GM18507 (cell line): ENCODE measurements around the gene TSKS.
"Not testable (repeated sequence)": the region's sequence is repeated elsewhere in the genome, so short reads cannot be mapped to it uniquely, and the experiment has no call there.

Experiments
- DNase-seq: peaks from one replicate; pipeline ENCODE4 v3.0.0; 2011; ENCODE audit warnings: low read depth; ENCODE audit not compliant: insufficient read length; ENCODE audit errors: extremely low spot score
- FAIRE-seq: peaks from 2 replicates; lab custom pipeline; 2011; peaks lifted over from hg19 to GRCh38; lab: Jason Lieb, UNC

TSKS gene

DNA sequence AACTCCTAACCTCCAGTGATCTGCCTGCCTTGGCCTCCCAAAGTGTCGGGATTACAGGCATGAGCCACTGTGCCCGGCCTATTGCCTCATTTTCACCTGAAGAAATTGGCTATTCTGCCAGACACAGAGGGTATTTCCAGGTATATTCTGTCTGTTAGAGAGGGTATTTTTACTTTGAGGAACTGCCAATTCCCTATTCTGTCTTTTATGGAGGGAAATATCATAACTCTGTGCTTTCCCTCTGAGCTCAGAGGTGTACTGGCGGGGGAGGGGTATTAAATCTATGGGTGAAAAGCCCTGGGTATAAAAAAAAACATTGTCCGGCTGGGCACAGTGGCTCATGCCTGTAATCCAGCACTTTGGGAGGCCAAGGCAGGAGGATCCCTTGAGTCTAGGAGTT lies 24.8 kb downstream of the TSKS start:
- no peak for DNase-seq
- FAIRE-seq: no peak

DNA sequence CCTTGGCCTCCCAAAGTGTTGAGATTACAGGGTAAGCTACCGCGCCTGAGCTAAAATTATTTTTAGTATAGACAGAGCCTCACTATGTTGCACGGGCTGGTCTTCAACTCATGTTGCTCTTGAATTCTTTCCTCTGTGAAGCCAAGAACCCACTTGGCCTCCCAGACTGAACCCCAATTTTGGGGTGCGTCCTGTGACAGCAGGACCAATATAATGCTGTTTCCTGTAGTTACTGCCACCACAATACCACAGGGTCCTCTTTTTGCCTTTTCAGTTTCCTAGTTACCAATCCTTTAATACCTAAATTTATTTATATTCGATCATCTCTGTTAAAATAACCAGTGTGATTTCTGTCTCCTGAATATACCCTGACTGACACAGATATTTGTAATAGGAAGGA lies 32.9 kb downstream of the TSKS start:
- DNase-seq: no peak
- no peak for FAIRE-seq

DNA sequence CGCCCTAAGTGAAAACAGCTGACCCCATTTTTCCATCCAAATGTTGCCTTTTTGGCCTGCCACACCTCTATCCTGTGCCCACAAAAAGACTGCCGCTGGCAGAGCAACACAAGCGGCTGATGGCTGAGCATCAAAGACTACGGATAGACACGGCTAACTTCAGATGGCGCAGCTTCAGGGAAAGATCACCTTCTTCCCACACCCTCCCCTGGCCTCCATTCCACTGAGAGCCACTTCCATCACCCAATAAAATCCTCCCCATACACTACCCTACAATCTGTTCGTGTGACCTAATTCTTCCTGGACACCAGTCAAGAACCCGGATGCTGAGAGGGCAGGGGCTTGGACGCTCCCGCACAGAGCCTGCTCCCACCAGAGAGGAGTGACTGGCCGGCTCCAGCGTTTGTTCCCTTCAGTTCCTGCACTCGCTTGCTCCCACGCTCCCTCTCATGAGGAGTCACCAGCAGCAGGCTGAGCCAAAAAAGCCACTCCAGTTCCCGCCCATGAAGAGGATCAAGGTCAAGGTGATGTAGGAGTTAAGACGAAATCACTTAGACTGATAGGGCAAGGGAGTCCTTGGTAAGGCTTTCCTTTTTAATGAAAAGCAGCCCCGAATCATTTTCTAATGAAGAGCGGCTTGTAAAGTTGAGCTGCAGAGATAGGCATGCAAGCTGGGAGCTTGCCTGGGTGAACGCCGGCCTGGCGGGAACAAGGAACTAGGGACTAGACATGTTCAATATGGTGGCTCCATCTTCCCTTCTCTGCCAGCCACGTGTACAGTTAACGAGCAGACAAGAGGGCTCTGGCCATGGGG lies 35.7 kb downstream of the TSKS start:
- FAIRE-seq: no peak
- DNase-seq: no peak

DNA sequence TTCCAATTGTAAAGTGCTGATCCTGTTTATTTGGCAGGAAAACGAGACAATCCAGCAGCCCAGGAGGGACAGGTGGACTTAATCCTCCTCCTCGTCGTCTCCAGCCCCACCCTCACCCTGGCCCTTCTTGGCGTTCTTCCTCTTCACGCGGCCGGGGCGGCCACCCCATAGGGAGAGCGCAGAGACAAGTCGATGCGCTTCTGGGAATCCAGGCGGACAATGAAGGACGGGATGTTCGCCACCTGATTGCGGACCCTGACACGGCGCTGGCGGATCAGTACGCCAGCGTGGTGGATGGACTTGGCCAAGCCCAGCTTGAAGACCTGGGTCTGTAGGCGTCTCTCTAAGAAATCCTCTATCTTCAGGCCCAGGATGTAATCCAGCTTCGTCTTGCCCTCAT lies 43.7 kb downstream of the TSKS start:
- FAIRE-seq, DNase-seq: not testable (repeated sequence)

DNA sequence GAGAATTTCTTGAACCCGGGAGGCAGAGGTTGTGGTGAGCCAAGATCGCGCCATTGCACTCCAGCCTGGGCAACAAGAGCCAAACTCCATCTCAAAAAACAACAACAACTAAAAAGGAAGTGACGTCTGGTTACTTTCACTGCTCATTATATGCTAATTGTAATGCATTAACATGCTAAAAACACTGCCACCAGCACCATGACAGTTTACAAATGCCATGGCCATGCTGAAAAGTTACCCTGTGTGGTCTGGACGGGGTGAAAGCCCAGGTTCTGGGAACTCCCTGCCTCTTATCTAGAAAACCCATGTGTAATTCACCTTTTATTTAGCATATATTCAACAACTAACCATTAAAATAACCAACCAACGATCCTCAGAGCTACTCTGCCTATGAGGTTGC lies 44.1 kb downstream of the TSKS start:
- no peak for DNase-seq
- no peak for FAIRE-seq

DNA sequence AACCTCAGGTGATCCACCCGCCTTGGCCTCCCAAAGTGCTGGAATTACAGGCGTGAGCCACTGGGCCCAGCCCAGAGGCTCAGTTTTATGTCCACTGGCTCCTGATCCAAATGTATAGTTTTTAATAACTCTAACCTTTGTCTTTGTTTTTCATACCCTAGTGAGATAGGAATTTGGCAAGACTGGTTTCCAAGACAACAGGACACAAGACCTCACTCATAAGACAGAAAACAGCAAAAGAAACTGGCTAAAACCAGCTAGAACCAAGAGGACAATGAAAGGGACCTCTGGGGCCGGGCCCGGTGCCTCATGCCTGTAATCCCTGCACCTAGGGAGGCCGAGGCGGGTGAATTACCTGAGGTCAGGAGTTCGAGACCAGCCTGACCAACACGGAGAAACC lies 44.6 kb downstream of the TSKS start:
- no peak for FAIRE-seq
- DNase-seq: no peak

DNA sequence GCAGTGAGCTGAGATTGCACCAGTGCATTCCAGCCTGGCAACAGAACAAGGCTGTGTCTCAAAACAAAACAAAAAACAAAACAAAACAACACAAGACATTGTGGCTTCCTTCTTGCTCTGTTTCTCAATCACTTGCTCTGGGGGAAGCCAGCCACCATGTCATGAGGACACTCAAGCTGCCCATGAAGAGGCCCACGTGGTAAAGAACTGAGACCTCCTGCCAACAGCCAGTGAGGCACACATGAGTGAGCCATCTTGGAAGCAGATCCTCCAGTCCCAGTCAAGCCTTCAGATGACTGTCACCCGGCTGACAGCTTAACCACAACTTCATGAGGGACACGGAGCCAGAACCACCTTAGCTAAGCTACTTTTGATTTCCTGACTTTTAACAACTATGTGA lies 47.0 kb downstream of the TSKS start:
- no peak for FAIRE-seq
- no peak for DNase-seq

DNA sequence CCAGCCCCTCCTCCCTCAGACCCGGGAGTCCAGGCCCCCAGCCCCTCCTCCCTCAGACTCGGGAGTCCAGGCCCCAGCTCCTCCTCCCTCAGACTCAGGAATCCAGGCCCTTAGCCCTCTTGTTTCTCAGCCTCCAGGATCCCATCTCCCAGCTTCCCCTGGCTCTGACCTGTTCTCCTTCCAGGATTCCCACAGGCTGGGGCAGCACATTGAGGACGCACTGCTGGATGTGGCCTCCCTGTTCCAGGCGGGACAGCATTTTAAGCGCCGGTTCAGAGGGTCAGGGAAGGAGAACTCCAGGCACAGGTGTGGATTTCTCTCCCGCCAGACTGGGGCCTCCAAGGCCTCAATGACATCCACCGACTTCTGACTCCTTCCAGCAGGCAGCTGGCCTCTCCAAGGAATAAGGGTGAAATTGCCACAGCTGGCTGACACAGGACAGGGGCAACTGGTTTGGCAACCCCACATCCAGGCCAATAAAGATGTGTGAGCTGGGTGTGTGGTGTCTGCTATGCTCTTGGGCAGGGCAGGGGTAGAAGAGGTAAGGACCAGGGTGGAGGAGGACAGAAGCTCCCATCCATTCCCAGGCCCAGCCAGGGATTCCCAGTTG lies 49.8 kb downstream of the TSKS start:
- no peak for DNase-seq
- no peak for FAIRE-seq

DNA sequence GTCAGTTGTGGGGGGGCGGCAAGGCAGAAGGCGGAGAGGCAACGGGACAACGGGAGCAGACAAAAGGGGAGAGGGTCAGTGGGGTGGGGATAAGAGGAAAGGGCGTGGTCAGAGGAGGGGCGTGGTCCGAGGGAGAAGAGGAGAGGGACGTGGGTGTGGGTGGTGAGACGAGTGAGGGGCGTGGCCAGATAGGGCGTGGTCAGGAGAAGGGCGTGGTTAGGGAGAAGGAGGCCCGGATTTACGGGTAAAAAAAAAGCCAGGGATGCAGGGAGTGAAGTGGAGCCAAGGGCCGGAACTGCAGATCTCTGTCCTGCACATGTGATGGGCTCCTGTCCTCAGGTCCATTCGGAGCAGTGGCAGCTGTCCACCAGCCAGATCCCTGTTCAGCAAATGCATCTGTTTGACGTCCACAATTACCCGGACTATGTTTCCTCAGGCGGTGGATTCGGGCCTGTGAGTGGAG lies 50.7 kb downstream of the TSKS start:
- FAIRE-seq (no peak), DNase-seq (no peak)

DNA sequence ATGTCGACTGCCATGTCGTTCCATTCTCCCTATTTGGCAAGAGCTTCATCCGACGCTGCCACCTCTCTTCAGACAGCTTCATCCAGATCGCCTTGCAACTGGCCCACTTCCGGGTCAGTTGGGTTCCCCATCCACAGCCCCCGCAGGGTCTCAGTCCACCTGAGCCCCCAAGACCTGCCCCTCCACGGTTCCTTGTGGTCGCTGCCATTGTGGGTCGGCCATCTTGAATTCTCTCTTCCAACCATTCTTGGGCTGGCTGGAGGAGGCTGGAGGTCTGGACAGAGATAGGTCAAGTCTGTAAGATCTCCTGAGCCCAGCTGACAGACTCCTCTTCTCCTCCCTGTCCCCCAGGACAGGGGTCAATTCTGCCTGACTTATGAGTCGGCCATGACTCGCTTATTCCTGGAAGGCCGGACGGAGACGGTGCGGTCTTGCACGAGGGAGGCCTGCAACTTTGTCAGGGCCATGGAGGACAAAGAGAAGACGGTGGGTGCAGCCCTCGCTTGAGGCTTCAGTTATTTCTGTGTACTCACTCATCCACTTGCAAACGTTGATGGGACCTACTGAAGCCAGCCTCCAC lies 52.6 kb downstream of the TSKS start:
- DNase-seq (no peak), FAIRE-seq (no peak)

DNA sequence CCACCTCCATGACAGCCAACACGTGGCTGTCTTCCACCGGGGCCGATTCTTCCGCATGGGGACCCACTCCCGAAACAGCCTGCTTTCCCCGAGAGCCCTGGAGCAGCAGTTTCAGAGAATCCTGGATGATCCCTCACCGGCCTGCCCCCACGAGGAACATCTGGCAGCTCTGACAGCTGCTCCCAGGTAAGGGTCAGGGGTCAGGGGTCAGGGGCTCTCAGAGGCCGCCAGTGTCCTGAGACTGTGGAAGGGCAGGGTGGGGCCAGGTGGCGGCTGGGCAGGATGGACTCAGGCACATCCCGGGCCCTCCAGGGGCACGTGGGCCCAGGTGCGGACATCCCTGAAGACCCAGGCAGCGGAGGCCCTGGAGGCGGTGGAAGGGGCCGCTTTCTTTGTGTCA lies 57.2 kb downstream of the TSKS start:
- no peak for DNase-seq
- FAIRE-seq: no peak

DNA sequence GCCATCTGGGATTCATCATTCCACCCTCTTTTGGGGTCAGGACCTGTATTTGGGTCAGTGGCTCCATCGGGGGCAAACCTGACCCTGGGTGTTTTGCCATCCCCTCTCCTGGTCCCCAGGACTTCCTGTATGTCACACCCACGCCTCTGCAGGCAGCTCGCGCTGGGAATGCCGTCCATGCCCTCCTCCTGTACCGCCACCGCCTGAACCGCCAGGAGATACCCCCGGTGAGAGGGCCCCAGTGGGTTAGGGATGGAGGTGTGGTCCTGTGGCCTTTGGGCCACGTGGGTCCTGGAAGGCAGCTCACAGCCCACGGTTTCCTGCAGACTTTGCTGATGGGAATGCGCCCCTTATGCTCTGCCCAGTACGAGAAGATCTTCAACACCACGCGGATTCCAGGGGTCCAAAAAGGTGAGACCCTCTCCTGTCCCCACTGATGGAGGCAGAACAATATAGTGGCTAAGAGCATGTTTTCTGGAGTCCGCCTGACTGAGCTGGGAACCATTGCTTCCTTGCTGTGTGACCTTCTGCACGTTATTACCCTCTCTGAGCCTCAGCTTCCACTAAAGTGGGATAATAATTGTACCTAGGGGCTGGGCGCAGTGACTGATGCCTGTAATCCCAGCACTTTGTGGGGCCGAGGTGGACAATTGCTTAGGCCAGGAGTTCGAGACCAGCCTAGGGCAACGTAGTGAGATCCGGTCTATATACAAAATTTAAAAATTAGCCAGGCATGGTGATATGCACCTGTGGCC lies 58.0 kb downstream of the TSKS start:
- FAIRE-seq: no peak

DNA sequence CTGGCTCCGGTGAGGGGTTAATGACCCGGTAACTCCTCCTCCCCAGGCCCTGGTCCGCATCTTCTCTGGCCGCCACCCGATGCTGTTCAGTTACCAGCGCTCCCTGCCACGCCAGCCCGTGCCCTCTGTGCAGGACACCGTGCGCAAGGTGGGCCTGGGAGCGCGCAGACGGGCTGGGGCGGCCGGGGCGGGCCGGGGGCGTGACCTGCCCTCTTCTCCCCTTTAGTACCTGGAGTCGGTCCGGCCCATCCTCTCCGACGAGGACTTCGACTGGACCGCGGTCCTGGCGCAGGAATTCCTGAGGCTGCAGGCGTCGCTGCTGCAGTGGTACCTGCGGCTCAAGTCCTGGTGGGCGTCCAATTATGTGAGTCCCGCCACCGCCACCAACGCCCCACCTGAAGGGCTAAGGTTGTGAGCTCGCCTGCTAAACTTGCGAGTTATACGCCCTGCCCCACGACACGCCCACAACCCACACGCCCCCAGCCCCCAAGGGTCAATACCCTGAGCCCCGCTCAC lies 61.8 kb downstream of the TSKS start:
- DNase-seq (no peak), FAIRE-seq (no peak)

More for the DNA sequence above, 58.0 kb downstream of the TSKS start:
- no peak for DNase-seq

DNA sequence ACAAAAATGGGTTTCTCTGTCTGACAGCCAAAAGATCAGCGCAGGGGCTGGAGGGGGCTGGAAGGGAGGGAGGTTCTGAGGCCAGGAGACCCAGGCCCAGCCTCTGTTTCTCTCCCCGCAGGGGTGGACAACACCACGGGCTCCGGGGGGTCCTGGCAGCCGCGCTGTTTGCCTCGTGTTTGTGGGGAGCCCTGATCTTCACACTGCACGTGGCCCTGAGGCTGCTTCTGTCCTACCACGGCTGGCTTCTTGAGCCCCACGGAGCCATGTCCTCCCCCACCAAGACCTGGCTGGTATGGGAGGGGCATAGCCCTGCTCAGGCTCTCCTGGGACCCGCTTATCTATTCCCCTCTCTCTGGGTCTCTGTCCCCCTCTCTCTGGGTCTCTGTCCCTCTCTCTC lies 62.5 kb downstream of the TSKS start:
- no peak for DNase-seq
- no peak for FAIRE-seq

DNA sequence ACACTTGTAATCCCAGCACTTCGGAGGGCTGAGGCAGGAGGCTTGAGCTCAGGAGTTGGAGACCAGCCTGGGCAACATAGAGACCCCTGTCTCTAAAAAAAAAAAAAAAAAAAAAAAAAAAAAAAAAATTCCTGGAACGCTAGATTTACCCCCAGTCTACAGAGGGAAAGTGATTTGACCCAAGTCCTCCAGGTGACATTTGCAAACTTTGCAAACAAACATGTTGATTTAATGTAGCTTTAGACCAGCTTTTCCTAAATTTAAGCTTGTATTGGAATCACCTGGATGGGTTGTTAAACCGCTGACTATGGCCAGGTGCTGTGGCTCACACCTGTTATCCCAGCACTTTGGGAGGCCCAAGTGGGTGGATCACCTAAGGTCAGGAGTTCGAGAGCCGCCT lies 63.7 kb downstream of the TSKS start:
- DNase-seq (no peak), FAIRE-seq (no peak)

DNA sequence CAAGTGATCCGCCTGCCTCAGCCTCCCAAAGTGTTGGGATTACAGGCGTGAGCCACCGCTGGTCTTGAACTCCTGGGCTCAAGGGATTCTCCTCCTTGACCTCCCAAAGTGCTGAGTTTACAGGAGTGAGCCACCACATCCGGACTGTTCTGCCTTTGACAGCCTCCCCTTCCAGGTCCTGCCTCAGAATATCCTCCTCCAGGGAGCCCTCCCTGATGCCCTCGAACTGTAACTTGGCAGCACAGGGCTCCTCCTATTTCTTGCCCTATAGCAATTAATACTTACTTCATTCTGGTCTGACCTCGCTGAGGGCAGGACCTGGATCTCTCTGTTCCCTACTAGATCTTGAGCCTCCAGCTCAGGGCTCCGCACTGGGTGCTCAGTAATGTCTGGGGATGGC lies 66.2 kb downstream of the TSKS start:
- FAIRE-seq (no peak), DNase-seq (no peak)

DNA sequence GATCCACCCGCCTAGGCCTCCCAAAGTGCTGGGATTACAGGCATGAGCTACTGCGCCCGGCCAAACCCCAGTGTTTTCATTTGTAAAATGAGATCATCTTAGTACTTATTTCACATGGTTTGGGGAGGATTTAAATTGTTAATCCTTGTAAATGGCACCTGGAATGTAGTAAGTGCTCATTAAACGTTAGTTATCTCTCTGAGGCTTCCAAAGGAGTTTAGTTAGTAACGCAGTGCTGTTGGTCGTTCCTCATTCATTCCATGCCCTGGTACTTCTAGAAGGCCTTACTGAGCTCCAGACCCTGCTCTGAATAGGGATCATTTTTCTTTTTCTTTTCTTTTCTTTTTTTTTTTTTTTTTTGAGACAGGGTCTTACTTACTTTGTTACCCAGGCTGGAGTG lies 67.0 kb downstream of the TSKS start:
- no peak for FAIRE-seq
- no peak for DNase-seq

DNA sequence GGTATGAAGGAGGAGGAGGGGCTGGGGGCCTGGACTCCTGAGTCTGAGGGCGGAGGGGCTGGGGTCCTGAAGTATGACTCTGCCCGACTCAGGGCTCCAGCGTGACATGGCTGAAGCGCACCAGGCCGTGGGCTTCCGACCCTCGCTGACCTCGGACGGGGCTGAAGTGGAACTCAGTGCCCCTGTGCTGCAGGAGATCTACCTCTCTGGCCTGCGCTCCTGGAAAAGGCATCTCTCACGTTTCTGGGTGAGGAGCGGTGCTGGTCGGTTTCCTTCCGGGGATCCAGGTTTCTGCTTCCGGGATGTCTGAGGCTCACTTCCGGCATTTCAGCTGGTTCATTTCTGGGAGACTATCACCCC lies 71.0 kb downstream of the TSKS start:
- DNase-seq: no peak
- FAIRE-seq: no peak

DNA sequence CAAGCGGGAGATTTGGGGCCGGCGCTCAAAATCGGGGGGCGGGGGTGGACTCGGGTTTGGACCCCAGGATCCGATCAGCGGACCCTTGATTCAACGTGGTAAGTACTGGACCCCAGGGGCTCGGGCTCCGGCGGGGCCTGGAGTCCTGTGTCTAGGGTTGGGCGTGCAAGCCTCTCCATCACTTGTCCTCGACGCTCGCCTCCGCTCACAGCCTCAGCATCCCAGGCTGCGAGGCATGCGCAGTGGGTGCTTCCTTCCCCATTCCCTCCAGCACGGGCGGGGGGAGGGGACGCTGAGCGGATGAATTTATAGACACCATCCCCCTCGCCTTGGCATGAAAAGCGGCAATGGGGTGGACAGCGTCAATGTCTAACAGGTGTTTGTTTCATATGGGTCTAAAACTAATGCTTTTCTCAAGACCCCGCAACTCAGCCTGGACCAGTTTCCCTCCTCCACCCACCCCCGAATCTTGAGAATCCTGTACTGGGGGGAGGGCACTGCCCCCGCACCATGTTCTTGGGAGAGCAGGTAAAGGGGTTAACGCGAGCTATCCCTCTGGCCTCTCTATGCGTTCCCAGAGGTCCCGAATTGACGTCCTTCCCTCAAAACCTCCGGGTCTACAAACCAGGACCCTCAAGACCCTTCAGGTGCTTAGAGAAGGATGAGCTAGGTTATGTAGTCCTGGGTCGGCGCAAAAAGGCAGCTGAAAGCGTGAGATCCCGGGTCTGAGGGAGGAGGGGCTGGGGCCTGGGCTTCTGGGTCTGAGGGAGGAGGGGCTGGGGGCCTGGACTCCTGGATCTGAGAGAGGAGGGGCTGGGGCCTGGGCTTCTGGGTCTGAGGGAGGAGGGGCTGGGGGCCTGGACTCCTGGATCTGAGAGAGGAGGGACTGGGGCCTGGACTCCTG lies 71.6 kb downstream of the TSKS start:
- no peak for DNase-seq
- FAIRE-seq: peak; percentile 26
